Suprapubic skin (tissue), 4 donors: Measurements from ENCODE around the gene TECPR1. TPM values are rescaled to one million over a fixed set of nuclear protein-coding genes. Genes with fewer than 3 reads are reported as not detected.

Experiments
- DNase-seq, 2 donors: peaks; one replicate each; pipeline ENCODE4 v3.0.0-alpha.2; 2019; ENCODE audit warnings: low spot score in 2 of 2
- H3K27ac ChIP-seq: fragments of 200-600 bp; sonication (generic); one replicate; pipeline ENCODE4 v1.5.1; 2019
- H3K27me3 ChIP-seq: fragments of 200-600 bp; sonication (generic); one replicate; pipeline ENCODE4 v1.5.1; 2019
- H3K36me3 ChIP-seq: fragments of 200-600 bp; sonication (generic); one replicate; pipeline ENCODE4 v1.5.1; 2019
- H3K4me1 ChIP-seq: fragments of 200-600 bp; sonication (generic); one replicate; pipeline ENCODE4 v1.5.1; 2019
- H3K4me3 ChIP-seq: fragments of 200-600 bp; sonication (generic); one replicate; pipeline ENCODE4 v1.5.1; 2019; ENCODE audit warnings: mild to moderate bottlenecking
- H3K9me3 ChIP-seq: fragments of 200-600 bp; sonication (generic); one replicate; pipeline ENCODE4 v1.5.1; 2019
- EP300 ChIP-seq: sonication (generic); formaldehyde crosslinking; IDR thresholded peaks from one replicate; pipeline ENCODE4 v1.6.1; 2017; ENCODE audit warnings: antibody characterized with exemption
- POLR2A ChIP-seq, 2 donors: fragments of 450-650 bp; IDR thresholded peaks; one replicate each; pipeline ENCODE4 v1.6.1; 2017; ENCODE audit warnings: antibody characterized with exemption in 2 of 2, mild to moderate bottlenecking in 2 of 2, moderate library complexity in 2 of 2
- POLR2AphosphoS5 ChIP-seq, 3 donors: sonication (generic); formaldehyde crosslinking; IDR thresholded peaks; one replicate each; pipeline ENCODE4 v1.6.1; 2017; ENCODE audit warnings: antibody characterized with exemption in 3 of 3
- WGBS: methylation state at CpG from one replicate; pipeline ENCODE4 v1.1.5; 2018; 5-methylcytosine and 5-hydroxymethylcytosine counted together
- total RNA-seq, 4 donors: library from RNA; depleted of rRNA; stranded (reverse); fragments of >200 nt; gene quantifications; one replicate each; pipeline ENCODE4 v1.1.0, GENCODE V29; 2016
- TF ChIP-seq, protein P1 (sequence below), 2 donors: fragments of 200-600 bp in 1 of 2; fragments of 450-650 bp in 1 of 2; sonication (generic) in 1 of 2; IDR thresholded peaks; one replicate each; pipeline ENCODE4 v1.5.1; 2016 to 2019; ENCODE audit warnings: antibody characterized with exemption in 2 of 2, mild to moderate bottlenecking in 1 of 2, moderate library complexity in 1 of 2

The TECPR1 gene
- total RNA-seq, 4 donors from 2014 or later, result 15.3 to 20.9 (median 16.5) TPM

DNA sequence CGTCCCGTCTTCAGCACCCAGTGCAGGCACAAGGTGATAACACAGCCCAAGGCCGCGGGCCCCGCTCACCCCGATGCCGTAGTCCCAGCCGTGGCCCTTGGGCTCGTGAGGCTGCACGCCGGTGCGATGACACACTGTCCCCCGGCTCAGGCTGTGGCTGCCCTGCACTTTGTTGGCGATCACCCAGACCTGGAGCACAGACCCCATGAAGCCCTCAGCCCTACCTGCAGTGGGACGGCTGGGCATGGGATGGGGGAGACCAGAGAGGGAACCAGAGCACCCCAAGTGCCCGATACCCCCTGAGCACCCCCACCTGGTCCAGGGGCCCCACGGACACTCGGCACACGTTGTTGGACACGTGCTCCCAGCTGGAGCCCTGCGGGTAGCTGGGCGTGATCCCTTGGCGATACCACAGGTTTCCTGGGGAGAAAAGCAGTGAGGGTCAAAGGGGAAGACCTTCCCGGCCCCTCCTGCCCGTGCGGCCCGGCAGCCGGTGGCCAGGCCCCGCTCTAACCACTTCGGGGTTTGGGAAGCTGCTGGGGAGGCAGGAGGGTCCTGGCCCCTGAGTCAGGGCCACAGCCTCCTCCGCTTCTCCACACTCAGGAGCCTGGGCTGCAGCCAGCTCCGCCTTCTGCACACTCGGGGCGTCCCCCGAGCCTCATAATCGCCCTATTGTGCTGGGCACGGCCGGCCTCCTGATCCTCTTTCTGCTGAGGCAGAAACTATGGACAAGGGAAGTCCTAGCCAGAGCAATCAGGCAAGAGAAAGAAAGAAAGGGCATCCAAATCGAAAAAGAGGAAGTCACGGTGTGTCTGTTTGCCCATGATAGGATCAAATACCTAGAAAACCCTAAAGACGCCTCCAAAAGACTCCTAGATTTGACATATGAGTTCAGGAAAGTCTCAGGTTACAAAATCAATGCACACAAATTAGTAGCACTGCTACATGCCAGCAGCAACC is 34.1 kb downstream of the TECPR1 start:
- H3K27ac ChIP-seq, result peak overlapping the region; percentile 2
- H3K4me1 ChIP-seq, result no peaks in the 10 kb centered on the region
- WGBS, result 77% methylated on average over 25 of the region's 41 CpGs
- no peaks in the 10 kb centered on the region for H3K9me3 ChIP-seq
- no peak overlapping the region for H3K4me3 ChIP-seq
- peak in 1 of 2 donors; percentile 62 for DNase-seq
- TF ChIP-seq POLR2A (IDR thresholded peaks at IDR 0.05), result no peak
- TF ChIP-seq, protein P1, sequence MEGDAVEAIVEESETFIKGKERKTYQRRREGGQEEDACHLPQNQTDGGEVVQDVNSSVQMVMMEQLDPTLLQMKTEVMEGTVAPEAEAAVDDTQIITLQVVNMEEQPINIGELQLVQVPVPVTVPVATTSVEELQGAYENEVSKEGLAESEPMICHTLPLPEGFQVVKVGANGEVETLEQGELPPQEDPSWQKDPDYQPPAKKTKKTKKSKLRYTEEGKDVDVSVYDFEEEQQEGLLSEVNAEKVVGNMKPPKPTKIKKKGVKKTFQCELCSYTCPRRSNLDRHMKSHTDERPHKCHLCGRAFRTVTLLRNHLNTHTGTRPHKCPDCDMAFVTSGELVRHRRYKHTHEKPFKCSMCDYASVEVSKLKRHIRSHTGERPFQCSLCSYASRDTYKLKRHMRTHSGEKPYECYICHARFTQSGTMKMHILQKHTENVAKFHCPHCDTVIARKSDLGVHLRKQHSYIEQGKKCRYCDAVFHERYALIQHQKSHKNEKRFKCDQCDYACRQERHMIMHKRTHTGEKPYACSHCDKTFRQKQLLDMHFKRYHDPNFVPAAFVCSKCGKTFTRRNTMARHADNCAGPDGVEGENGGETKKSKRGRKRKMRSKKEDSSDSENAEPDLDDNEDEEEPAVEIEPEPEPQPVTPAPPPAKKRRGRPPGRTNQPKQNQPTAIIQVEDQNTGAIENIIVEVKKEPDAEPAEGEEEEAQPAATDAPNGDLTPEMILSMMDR (IDR thresholded peaks at IDR 0.05), result no peak
- no peak for TF ChIP-seq POLR2AphosphoS5 (IDR thresholded peaks at IDR 0.05)
- no peak for TF ChIP-seq EP300
- H3K27me3 ChIP-seq, result no peaks in the 10 kb centered on the region
- H3K36me3 ChIP-seq, result peaks cover 43% of the 10 kb centered on the region

DNA sequence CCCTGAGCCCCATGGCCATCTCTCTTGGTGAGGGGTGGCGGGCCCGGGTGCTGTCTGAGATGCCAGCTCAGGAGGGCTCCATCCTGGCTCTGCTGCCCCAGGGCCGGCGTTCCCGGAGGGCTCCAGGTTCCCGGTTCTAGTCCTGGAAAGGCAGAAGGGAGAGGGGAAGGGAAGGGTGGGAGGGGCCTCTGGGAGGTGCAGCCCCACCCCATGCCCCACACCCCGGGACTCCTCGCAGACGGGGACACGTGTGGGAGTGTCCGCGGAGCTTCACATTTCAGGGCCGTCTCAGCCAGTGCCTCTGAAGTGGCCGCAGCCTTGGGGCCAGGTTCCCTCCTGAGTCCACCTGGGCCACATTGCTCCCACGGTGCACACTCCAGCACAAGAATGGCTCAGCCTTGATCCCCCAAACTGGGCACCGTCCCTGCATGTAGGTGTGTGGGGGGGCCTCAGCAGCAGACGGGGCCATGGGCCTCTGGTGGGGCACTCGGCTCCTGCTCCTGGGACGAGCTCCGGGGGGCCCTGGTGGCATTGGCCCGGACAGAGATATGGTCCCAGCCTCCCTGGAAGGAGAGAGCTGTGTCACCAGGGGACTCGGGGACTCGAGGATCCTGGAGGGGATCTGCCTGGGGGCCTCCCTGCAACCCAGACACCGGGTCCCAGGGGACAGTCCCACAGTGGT is 35.0 kb downstream of the TECPR1 start:
- Histone ChIP-seq H3K4me3 (no peak overlapping the region), H3K9me3 (no peaks in the 10 kb centered on the region), H3K4me1 (no peaks in the 10 kb centered on the region), H3K27ac (no peak overlapping the region), H3K27me3 (no peaks in the 10 kb centered on the region), H3K36me3 (peaks cover 36% of the 10 kb centered on the region)
- 86% methylated on average over 7 of the region's 24 CpGs for WGBS
- DNase-seq, result peak in 1 of 2 donors; percentile 47
- TF ChIP-seq POLR2AphosphoS5 (IDR thresholded peaks at IDR 0.05) (no peak), EP300 (no peak), POLR2A (IDR thresholded peaks at IDR 0.05) (no peak)
- TF ChIP-seq, protein P1 (IDR thresholded peaks at IDR 0.05), result no peak

- TF ChIP-seq POLR2A (IDR thresholded peaks at IDR 0.05) (no peak), POLR2AphosphoS5 (IDR thresholded peaks at IDR 0.05) (no peak), EP300 (no peak)
- TF ChIP-seq, protein P1 (IDR thresholded peaks at IDR 0.05), result no peak
- Histone ChIP-seq H3K27ac (no peak overlapping the region), H3K4me1 (peaks cover 9% of the 10 kb centered on the region), H3K36me3 (peaks cover 24% of the 10 kb centered on the region), H3K4me3 (no peak overlapping the region), H3K9me3 (no peaks in the 10 kb centered on the region), H3K27me3 (peaks cover 4% of the 10 kb centered on the region)
- WGBS, result 85% methylated on average over 23 of the region's 32 CpGs
- peak; percentile 42 to 79 for DNase-seq
These were observed 36.2 kb downstream of the TECPR1 start for GRCh38 chr7:98215561-98216495.

- Histone ChIP-seq H3K9me3 (no peaks in the 10 kb centered on the region), H3K27me3 (peaks cover 7% of the 10 kb centered on the region), H3K36me3 (peaks cover 24% of the 10 kb centered on the region), H3K4me1 (peaks cover 15% of the 10 kb centered on the region), H3K4me3 (no peak overlapping the region), H3K27ac (no peak overlapping the region)
- WGBS, result 96% methylated on average over 27 of the region's 27 CpGs
- peak in 1 of 2 donors; percentile 58 for DNase-seq
- TF ChIP-seq, protein P1 (IDR thresholded peaks at IDR 0.05), result no peak
- TF ChIP-seq POLR2A (IDR thresholded peaks at IDR 0.05) (no peak), EP300 (no peak), POLR2AphosphoS5 (IDR thresholded peaks at IDR 0.05) (no peak)
These were observed 37.2 kb downstream of the TECPR1 start for GRCh38 chr7:98214811-98215321.
